Measurements from ENCODE around the gene TMEM108.

Gene TMEM108

GRCh38 chr3:133246119-133246518, 207.9 kb downstream of the TMEM108 start:
- DNase-seq: no peak

- no peak for DNase-seq
These were observed 208.6 kb downstream of the TMEM108 start for GRCh38 chr3:133246773-133247172.

- no peak for DNase-seq
These were observed 210.2 kb downstream of the TMEM108 start for GRCh38 chr3:133248389-133248788.

- no peak for DNase-seq
These were observed 211.3 kb downstream of the TMEM108 start for GRCh38 chr3:133249490-133249889.

GRCh38 chr3:133254151-133254550, 216.0 kb downstream of the TMEM108 start:
- DNase-seq: no peak

GRCh38 chr3:133254716-133255115, 216.5 kb downstream of the TMEM108 start:
- DNase-seq: no peak

- no peak for DNase-seq
These were observed 218.7 kb downstream of the TMEM108 start for GRCh38 chr3:133256787-133257483.

- no peak for DNase-seq
These were observed 220.2 kb downstream of the TMEM108 start for GRCh38 chr3:133258358-133258757.

GRCh38 chr3:133259767-133260166, 221.6 kb downstream of the TMEM108 start:
- no peak for DNase-seq

GRCh38 chr3:133262333-133262732, 224.1 kb downstream of the TMEM108 start:
- DNase-seq: no peak

GRCh38 chr3:133264920-133265319, 226.7 kb downstream of the TMEM108 start:
- DNase-seq: no peak

- no peak for DNase-seq
These were observed 230.5 kb downstream of the TMEM108 start for GRCh38 chr3:133268726-133269134.

GRCh38 chr3:133269393-133269792, 231.2 kb downstream of the TMEM108 start:
- DNase-seq: no peak

- DNase-seq: no peak
These were observed 232.4 kb downstream of the TMEM108 start for GRCh38 chr3:133270631-133271030.

GRCh38 chr3:133271042-133271441, 232.9 kb downstream of the TMEM108 start:
- no peak for DNase-seq

- no peak for DNase-seq
These were observed 233.3 kb downstream of the TMEM108 start for GRCh38 chr3:133271539-133271938.

GRCh38 chr3:133273346-133273745, 235.2 kb downstream of the TMEM108 start:
- DNase-seq: no peak

- no peak for DNase-seq
These were observed 236.3 kb downstream of the TMEM108 start for GRCh38 chr3:133274477-133274876.

- no peak for DNase-seq
These were observed 238.4 kb downstream of the TMEM108 start for GRCh38 chr3:133276594-133276993.

GRCh38 chr3:133277813-133278212, 239.6 kb downstream of the TMEM108 start:
- no peak for DNase-seq

GRCh38 chr3:133278260-133279043, 240.3 kb downstream of the TMEM108 start:
- no peak for DNase-seq

- DNase-seq: no peak
These were observed 242.4 kb downstream of the TMEM108 start for GRCh38 chr3:133280586-133280985.

GRCh38 chr3:133282236-133282635, 244.0 kb downstream of the TMEM108 start:
- no peak for DNase-seq
